Measurements from ENCODE around the gene NMBR. TPM values are rescaled to one million over a fixed set of nuclear protein-coding genes. Genes with fewer than 3 reads are reported as not detected.

NMBR gene
- total and polyA plus RNA-seq, 2 donors (not counting 1 experiment from before 2014, with no cell fraction given): 0.09 TPM; not detected in 1

- Mint-ChIP-seq H3K27ac (no peak overlapping the region), H3K4me3 (no peak overlapping the region), H3K4me1 (no peaks in the 10 kb centered on the region), H3K27me3 (no peaks in the 10 kb centered on the region), H3K9me3 (ENCODE audit: insufficient read depth) (peaks cover 8% of the 10 kb centered on the region)
- TF ChIP-seq CTCF (IDR thresholded peaks at IDR 0.05) (no peak), EZH2 (IDR thresholded peaks at IDR 0.05; ENCODE audit: borderline replicate concordance, insufficient read depth, low read depth, low read length, poor library complexity, severe bottlenecking) (no peak)
- no peaks in the 10 kb centered on the region for H3K79me2 ChIP-seq (ENCODE audit: control insufficient read depth, insufficient read depth, low read length)
- H3K4me2 ChIP-seq (replicated peaks; ENCODE audit: low read depth, low read length, poor library complexity, severe bottlenecking): no peak overlapping the region
- no peak overlapping the region for H3K9ac ChIP-seq (ENCODE audit: low read length)
- no peak overlapping the region for H3K4me3 ChIP-seq (ENCODE audit: control extremely low read depth in 1 of 5, extremely low read depth in 1 of 5, insufficient read depth in 1 of 5, low read depth in 2 of 5, low read length in 4 of 5)
- WGBS (ENCODE audit: insufficient coverage): 94% methylated on average over 11 of the region's 12 CpGs
- POLR2A ChIA-PET: no interaction called here
- intact Hi-C loops (cut with micrococcal nuclease): no loop called here
- no peaks in the 10 kb centered on the region for H3K27me3 ChIP-seq (replicated peaks in 1 of 4; ENCODE audit: control extremely low read depth in 1 of 4, control insufficient read depth in 3 of 4, insufficient read depth in 4 of 4, low read length in 3 of 4)
- DNase-seq: no peak
- no peak overlapping the region for H3K27ac ChIP-seq (ENCODE audit: low read length in 2 of 2)
- no peak overlapping the region for H2AFZ ChIP-seq (ENCODE audit: insufficient read depth, low read depth, low read length, poor library complexity, severe bottlenecking)
- CTCF ChIA-PET: no interaction called here
- no peaks in the 10 kb centered on the region for H4K20me1 ChIP-seq (ENCODE audit: control insufficient read depth, insufficient read depth, low read length, poor library complexity, severe bottlenecking)
- H3K4me1 ChIP-seq (ENCODE audit: control insufficient read depth in 2 of 2, insufficient read depth in 2 of 2, low read length in 2 of 2): no peaks in the 10 kb centered on the region
- H3K9me3 ChIP-seq (ENCODE audit: control extremely low read depth in 1 of 3, control insufficient read depth in 2 of 3, insufficient read depth in 1 of 3, low read length in 2 of 3): peaks cover 0 to 1% (median 0%) of the 10 kb centered on the region in 3 donors
- H3K36me3 ChIP-seq (replicated peaks in 1 of 2; ENCODE audit: control extremely low read depth in 1 of 2, control insufficient read depth in 1 of 2, extremely low read depth in 1 of 2, insufficient read depth in 2 of 2, low read length in 1 of 2): no peaks in the 10 kb centered on the region
- ATAC-seq (ENCODE audit: low read depth): no peak
Measured at GRCh38 chr6:142047934-142048592, 98.9 kb downstream of the NMBR start.

- H3K27me3 ChIP-seq (replicated peaks in 1 of 4; ENCODE audit: control extremely low read depth in 1 of 4, control insufficient read depth in 3 of 4, insufficient read depth in 4 of 4, low read length in 3 of 4): no peaks in the 10 kb centered on the region
- H3K27ac Mint-ChIP-seq: no peak overlapping the region
- H3K4me3 Mint-ChIP-seq: no peak overlapping the region
- H3K4me2 ChIP-seq (replicated peaks; ENCODE audit: low read depth, low read length, poor library complexity, severe bottlenecking): no peak overlapping the region
- H3K4me3 ChIP-seq (ENCODE audit: control extremely low read depth in 1 of 5, extremely low read depth in 1 of 5, insufficient read depth in 1 of 5, low read depth in 2 of 5, low read length in 4 of 5): no peak overlapping the region
- ChIA-PET POLR2A (no interaction called here), CTCF (no interaction called here)
- H3K79me2 ChIP-seq (ENCODE audit: control insufficient read depth, insufficient read depth, low read length): no peaks in the 10 kb centered on the region
- no peak for ATAC-seq (ENCODE audit: low read depth)
- no peaks in the 10 kb centered on the region for H3K27me3 Mint-ChIP-seq
- no peak overlapping the region for H3K9ac ChIP-seq (ENCODE audit: low read length)
- no peak for DNase-seq
- H3K9me3 Mint-ChIP-seq (ENCODE audit: insufficient read depth): peaks cover 2% of the 10 kb centered on the region
- H3K9me3 ChIP-seq (ENCODE audit: control extremely low read depth in 1 of 3, control insufficient read depth in 2 of 3, insufficient read depth in 1 of 3, low read length in 2 of 3): no peaks in the 10 kb centered on the region
- TF ChIP-seq EZH2 (IDR thresholded peaks at IDR 0.05; ENCODE audit: borderline replicate concordance, insufficient read depth, low read depth, low read length, poor library complexity, severe bottlenecking) (no peak), CTCF (IDR thresholded peaks at IDR 0.05) (no peak)
- H3K4me1 ChIP-seq (ENCODE audit: control insufficient read depth in 2 of 2, insufficient read depth in 2 of 2, low read length in 2 of 2): no peaks in the 10 kb centered on the region
- H4K20me1 ChIP-seq (ENCODE audit: control insufficient read depth, insufficient read depth, low read length, poor library complexity, severe bottlenecking): no peaks in the 10 kb centered on the region
- H2AFZ ChIP-seq (ENCODE audit: insufficient read depth, low read depth, low read length, poor library complexity, severe bottlenecking): no peak overlapping the region
- H3K4me1 Mint-ChIP-seq: no peaks in the 10 kb centered on the region
- H3K27ac ChIP-seq (ENCODE audit: low read length in 2 of 2): no peak overlapping the region
- no CpG with 5 or more reads among the region's 6 CpGs for WGBS (ENCODE audit: insufficient coverage)
- intact Hi-C loops (cut with micrococcal nuclease): no loop called here
- no peaks in the 10 kb centered on the region for H3K36me3 ChIP-seq (replicated peaks in 1 of 2; ENCODE audit: control extremely low read depth in 1 of 2, control insufficient read depth in 1 of 2, extremely low read depth in 1 of 2, insufficient read depth in 2 of 2, low read length in 1 of 2)
Measured at GRCh38 chr6:142045380-142046278, 101.3 kb downstream of the NMBR start.
